NCI-H82 treated with DMSO at 0.1 percent for 48 hours (cell line): ENCODE results near the gene LACTB.

Experiments used
- DNase-seq: peaks from one replicate; lab custom pipeline; 2025; ENCODE audit not compliant: unreplicated experiment; lab: John Stamatoyannopoulos, UW

Gene LACTB

GRCh38 chr15:63121382-63122001 lies at the start of gene LACTB:
Gene LACTB, plus strand, starts transcription at chr15:63121861. Its CDS starts 11 bp downstream, at chr15:63121872.
- peak; percentile 68 for DNase-seq

GRCh38 chr15:63072023-63072650 lies 49.5 kb upstream of the LACTB start:
- no peak for DNase-seq

- DNase-seq, result no peak
These were observed 48.8 kb upstream of the LACTB start for GRCh38 chr15:63072809-63073277.

- DNase-seq, result no peak
These were observed 48.0 kb upstream of the LACTB start for GRCh38 chr15:63073497-63074172.

- no peak for DNase-seq
These were observed 46.4 kb upstream of the LACTB start for GRCh38 chr15:63075015-63075983.

- no peak for DNase-seq
These were observed 45.5 kb upstream of the LACTB start for GRCh38 chr15:63075984-63076713.

- no peak for DNase-seq
These were observed 45.0 kb upstream of the LACTB start for GRCh38 chr15:63076714-63077046.

GRCh38 chr15:63077952-63078351 lies 43.7 kb upstream of the LACTB start:
- DNase-seq, result peak; percentile 16

- DNase-seq, result no peak
These were observed 41.6 kb upstream of the LACTB start for GRCh38 chr15:63079947-63080626.

GRCh38 chr15:63080634-63081250 lies 40.9 kb upstream of the LACTB start:
- DNase-seq, result peak; percentile 8

GRCh38 chr15:63082366-63082765 lies 39.3 kb upstream of the LACTB start:
- DNase-seq, result no peak

GRCh38 chr15:63083044-63083443 lies 38.6 kb upstream of the LACTB start:
- DNase-seq, result no peak

GRCh38 chr15:63083541-63083940 lies 38.1 kb upstream of the LACTB start:
- no peak for DNase-seq

GRCh38 chr15:63084806-63085205 lies 36.9 kb upstream of the LACTB start:
- DNase-seq, result no peak

- no peak for DNase-seq
These were observed 36.4 kb upstream of the LACTB start for GRCh38 chr15:63085289-63085688.

GRCh38 chr15:63086271-63086670 lies 35.4 kb upstream of the LACTB start:
- no peak for DNase-seq

GRCh38 chr15:63086947-63087346 lies 34.7 kb upstream of the LACTB start:
- no peak for DNase-seq

- no peak for DNase-seq
These were observed 33.0 kb upstream of the LACTB start for GRCh38 chr15:63088533-63089245.
